Gastroesophageal sphincter (tissue), 3 donors: ENCODE results near the gene CCM2L.

ENCODE experiments used
- EP300 ChIP-seq: sonication (generic); formaldehyde crosslinking; IDR thresholded peaks from one replicate; pipeline ENCODE4 v1.6.1; 2017; ENCODE audit warnings: antibody characterized with exemption, mild to moderate bottlenecking
- POLR2A ChIP-seq, 2 donors: fragments of 450-650 bp; IDR thresholded peaks; one replicate each; pipeline ENCODE4 v1.6.1; 2017; ENCODE audit warnings: antibody characterized with exemption in 2 of 2, mild to moderate bottlenecking in 2 of 2, moderate library complexity in 1 of 2
- TF ChIP-seq, protein P1 (sequence below), 4 experiments: fragments of 200-600 bp in 2 of 4; fragments of 450-650 bp in 2 of 4; sonication (generic) in 1 of 4; IDR thresholded peaks; one replicate each; pipeline ENCODE4 v1.5.1; 2017 to 2019; ENCODE audit warnings: antibody characterized with exemption in 4 of 4, mild to moderate bottlenecking in 2 of 4, moderate library complexity in 2 of 4

DNA sequence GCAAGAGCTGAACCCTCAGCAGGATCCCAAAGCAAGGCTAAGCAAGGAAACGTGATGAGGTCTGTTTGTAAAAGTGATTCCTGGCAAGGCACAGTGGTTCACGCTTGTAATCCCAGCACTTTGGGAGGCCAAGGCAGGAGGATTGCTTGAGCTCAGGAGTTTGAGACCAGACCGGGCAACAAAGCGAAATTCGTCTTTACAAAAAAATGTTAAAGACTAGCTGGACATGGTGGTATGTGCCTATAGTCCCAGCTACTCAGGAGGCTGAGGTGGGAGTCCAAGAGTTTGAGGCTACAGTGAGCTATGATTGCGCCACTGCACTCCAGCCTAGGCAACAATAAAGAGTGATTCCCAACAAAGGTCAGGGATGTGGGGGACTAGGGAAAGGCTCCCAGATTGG lies 46.3 kb upstream of the CCM2L start:
- TF ChIP-seq, protein P1, sequence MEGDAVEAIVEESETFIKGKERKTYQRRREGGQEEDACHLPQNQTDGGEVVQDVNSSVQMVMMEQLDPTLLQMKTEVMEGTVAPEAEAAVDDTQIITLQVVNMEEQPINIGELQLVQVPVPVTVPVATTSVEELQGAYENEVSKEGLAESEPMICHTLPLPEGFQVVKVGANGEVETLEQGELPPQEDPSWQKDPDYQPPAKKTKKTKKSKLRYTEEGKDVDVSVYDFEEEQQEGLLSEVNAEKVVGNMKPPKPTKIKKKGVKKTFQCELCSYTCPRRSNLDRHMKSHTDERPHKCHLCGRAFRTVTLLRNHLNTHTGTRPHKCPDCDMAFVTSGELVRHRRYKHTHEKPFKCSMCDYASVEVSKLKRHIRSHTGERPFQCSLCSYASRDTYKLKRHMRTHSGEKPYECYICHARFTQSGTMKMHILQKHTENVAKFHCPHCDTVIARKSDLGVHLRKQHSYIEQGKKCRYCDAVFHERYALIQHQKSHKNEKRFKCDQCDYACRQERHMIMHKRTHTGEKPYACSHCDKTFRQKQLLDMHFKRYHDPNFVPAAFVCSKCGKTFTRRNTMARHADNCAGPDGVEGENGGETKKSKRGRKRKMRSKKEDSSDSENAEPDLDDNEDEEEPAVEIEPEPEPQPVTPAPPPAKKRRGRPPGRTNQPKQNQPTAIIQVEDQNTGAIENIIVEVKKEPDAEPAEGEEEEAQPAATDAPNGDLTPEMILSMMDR (IDR thresholded peaks at IDR 0.05): no peak
- TF ChIP-seq POLR2A (IDR thresholded peaks at IDR 0.05) (no peak), EP300 (no peak)
